Heart left ventricle (tissue), 16 donors: ENCODE data around the gene PIM2. TPM values are rescaled to one million over a fixed set of nuclear protein-coding genes. Genes with fewer than 3 reads are reported as not detected.
A peak's percentile ranks its signal among the peaks of the same experiment; 100 is the strongest.

Source experiments
- ATAC-seq, 4 donors: fragments of 200-7000 bp; cut with Tn5 transposase; one replicate each; pipeline ENCODE4 v1.9.1; 2020 to 2022; ENCODE audit warnings: moderate library complexity in 4 of 4, mild to moderate bottlenecking in 3 of 4, moderate number of reproducible peaks in 1 of 4
- DNase-seq, 5 donors: peaks; one replicate each; pipeline ENCODE4 v3.0.0-alpha.2; 2020
- H3K27ac ChIP-seq, 12 donors: fragments of 200-600 bp; sonication (generic) in 4 of 12; one replicate each; pipeline versions ENCODE4 v1.5.0 to v1.8.0; 2016 to 2022; ENCODE audit warnings: mild to moderate bottlenecking in 2 of 12
- H3K27me3 ChIP-seq, 9 donors: fragments of 200-600 bp; sonication (generic) in 2 of 9; one replicate each; pipeline versions ENCODE4 v1.5.1 to v1.8.0; 2016 to 2022; ENCODE audit warnings: mild to moderate bottlenecking in 3 of 9
- H3K36me3 ChIP-seq, 9 donors: fragments of 200-600 bp; sonication (generic) in 2 of 9; one replicate each; pipeline versions ENCODE4 v1.5.0 to v1.8.0; 2018 to 2022; ENCODE audit warnings: mild to moderate bottlenecking in 2 of 9
- H3K4me1 ChIP-seq, 12 donors: fragments of 200-600 bp; sonication (generic) in 4 of 12; one replicate each; pipeline versions ENCODE4 v1.5.0 to v1.8.0; 2016 to 2022; ENCODE audit warnings: mild to moderate bottlenecking in 3 of 12
- H3K4me3 ChIP-seq, 12 donors: fragments of 200-600 bp; sonication (generic) in 4 of 12; one replicate each; pipeline versions ENCODE4 v1.5.0 to v1.8.0; 2017 to 2022; ENCODE audit warnings: mild to moderate bottlenecking in 9 of 12, moderate library complexity in 4 of 12
- H3K9me3 ChIP-seq, 12 donors: fragments of 200-600 bp; sonication (generic) in 4 of 12; one replicate each; pipeline versions ENCODE4 v1.5.0 to v1.8.0; 2016 to 2022; ENCODE audit warnings: mild to moderate bottlenecking in 1 of 12
- POLR2A ChIP-seq, 2 donors: fragments of 450-650 bp; IDR thresholded peaks; one replicate each; pipeline ENCODE4 v1.6.1; 2017; ENCODE audit warnings: antibody characterized with exemption in 2 of 2, mild to moderate bottlenecking in 2 of 2, moderate library complexity in 2 of 2
- WGBS, 4 donors: extraction: QIAGEN DNeasy Blood & Tissue Kit in 2 of 4; methylation state at CpG; one replicate each; pipeline versions ENCODE4 v1.1.5 to v1.1.7; 2013 to 2018; 5-methylcytosine and 5-hydroxymethylcytosine counted together
- intact Hi-C, 10 donors: fragments of 100-400 bp; cut with DNase I; formaldehyde crosslinking; loops; one replicate each; pipeline versions ENCODE4 v1.11.1 to v1.14.2; 2022
- polyA plus RNA-seq, 2 donors: library from polyadenylated mRNA; stranded (reverse); fragments of 200-250 nt; gene quantifications; one replicate each; pipeline ENCODE4 v1.2.3, GENCODE V29; 2013
- total RNA-seq, 9 donors: library from RNA; depleted of rRNA in 2 of 9; stranded (reverse); fragments of >200 nt in 2 of 9; fragmentation: NEBNext Ultra II Directional in 3 of 9; extraction: Animal tissue kit (Norgen Biotek cat#: 25700) in 3 of 9; gene quantifications; one replicate each; pipeline versions ENCODE4 v1.1.0 to v1.2.4, GENCODE V29; 2016 to 2023
- TF ChIP-seq, protein P1 (sequence below), 12 donors: fragments of 200-600 bp; sonication (generic) in 4 of 12; IDR thresholded peaks; one replicate each; pipeline versions ENCODE4 v1.5.0 to v1.8.0; 2018 to 2022; ENCODE audit warnings: antibody characterized with exemption in 12 of 12, mild to moderate bottlenecking in 5 of 12
- donor health status: ischemic (EF 13 %, LVEDD 7.1; RV severe dilation, severe dysfunction).
- donor health status: healthy with polysubstance abuse.
- donor health status: DM: no; HTN: yes; CAD: no.
- donor health status: DM: no; HTN: no; CAD: no.
- donor health status: ischemic (EF 25% LVEDD 6.9; RV normal size, moderate dysfunction).
- donor health status: ischemic (EF 25% LVEDD 5.7; RV mildly dilated, moderate dysfunction).
- donor health status: healthy.
- donor health status: DM: yes; HTN: yes; CAD: no.
- donor health status: ischemic (EF 35%, LVEDD 5.7; RV mildly dilated, moderate dysfunction).
- donor health status: nonischemic (EF 11% LVEDD 7.7; RV severe dilation, severe dysfunction).
- donor health status: DM: yes; HTN: yes; CAD: no.
- donor health status: PGD.
- donor health status: ischemic (EF 29% LVEDD 5.4; RV normal size, mild dysfunction).
- donor health status: nonischemic (EF 23%, LVEDD 6.1; RV moderate dilation, normal function).

Gene PIM2
- total and polyA plus RNA-seq, 11 donors: 2.0 to 13.3 (median 3.5) TPM

DNA sequence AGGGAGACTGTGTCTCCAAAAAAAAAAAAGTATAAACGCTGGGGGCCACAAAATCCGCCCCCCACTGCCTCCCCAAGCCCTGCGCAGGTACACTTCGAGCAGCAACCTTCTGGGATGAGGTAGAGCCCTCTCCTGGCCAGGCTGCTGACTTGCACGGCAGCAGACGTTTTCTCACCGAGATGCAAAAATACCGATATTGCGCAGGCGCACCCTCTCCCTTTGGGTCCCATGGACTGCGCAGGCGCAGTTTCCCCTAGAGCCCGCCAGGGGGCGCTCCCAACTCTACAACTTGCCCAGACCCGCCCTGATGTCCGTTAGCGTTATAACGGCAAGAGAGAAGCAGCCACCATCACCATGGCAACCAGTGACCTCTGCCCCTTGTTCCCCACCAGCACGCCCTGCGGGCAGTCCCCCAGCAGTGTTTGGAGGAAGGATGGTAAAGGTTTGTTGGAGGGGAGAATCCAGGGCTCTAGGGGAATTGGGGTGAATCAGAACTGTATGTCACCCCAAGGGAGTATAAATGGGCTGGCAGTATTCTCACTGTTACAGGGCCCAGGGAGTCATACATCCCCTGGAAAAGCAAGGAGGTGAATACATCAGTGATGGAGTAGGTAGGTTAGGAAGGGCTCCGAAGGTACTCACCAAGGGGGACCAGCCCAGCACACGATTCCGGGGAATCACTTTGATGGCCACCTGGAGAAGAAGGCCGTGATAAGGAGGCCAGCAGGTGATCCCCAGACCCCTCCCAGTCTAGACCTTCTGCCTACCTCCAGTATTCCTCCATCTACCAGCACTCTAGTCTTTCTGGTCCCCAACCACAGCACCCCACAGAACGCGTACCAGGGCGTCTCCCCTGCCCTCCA lies 1.5 kb downstream of the PIM2 start:
- H3K4me3 ChIP-seq: peak overlapping the region in 7 of 12 donors; percentile 15 to 74 (median 33)
- H3K36me3 ChIP-seq: peaks cover 0 to 20% (median under 1%) of the 10 kb centered on the region in 9 donors
- intact Hi-C loops: loop anchor here in 3 of 10 donors (2.0 to 10.0 kb wide), 4 partner anchors 19 to 243 kb away; partner anchors contain the start of genes HDAC6 (in 1 of the 3) and TFE3 (in 1 of the 3)
- peak overlapping the region in 2 of 12 donors; percentile 52 to 85 for H3K27ac ChIP-seq
- no peaks in the 10 kb centered on the region for H3K9me3 ChIP-seq
- TF ChIP-seq, protein P1, sequence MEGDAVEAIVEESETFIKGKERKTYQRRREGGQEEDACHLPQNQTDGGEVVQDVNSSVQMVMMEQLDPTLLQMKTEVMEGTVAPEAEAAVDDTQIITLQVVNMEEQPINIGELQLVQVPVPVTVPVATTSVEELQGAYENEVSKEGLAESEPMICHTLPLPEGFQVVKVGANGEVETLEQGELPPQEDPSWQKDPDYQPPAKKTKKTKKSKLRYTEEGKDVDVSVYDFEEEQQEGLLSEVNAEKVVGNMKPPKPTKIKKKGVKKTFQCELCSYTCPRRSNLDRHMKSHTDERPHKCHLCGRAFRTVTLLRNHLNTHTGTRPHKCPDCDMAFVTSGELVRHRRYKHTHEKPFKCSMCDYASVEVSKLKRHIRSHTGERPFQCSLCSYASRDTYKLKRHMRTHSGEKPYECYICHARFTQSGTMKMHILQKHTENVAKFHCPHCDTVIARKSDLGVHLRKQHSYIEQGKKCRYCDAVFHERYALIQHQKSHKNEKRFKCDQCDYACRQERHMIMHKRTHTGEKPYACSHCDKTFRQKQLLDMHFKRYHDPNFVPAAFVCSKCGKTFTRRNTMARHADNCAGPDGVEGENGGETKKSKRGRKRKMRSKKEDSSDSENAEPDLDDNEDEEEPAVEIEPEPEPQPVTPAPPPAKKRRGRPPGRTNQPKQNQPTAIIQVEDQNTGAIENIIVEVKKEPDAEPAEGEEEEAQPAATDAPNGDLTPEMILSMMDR (IDR thresholded peaks at IDR 0.05): peak; percentile 81 to 96 (median 93)
- TF ChIP-seq POLR2A (IDR thresholded peaks at IDR 0.05): no peak
- DNase-seq: peak; percentile 85 to 92 (median 86)
- H3K27me3 ChIP-seq: no peaks in the 10 kb centered on the region
- 23 to 63% (median 35%) methylated on average over 15 to 27 of the region's 27 CpGs for WGBS, 4 donors
- ATAC-seq: peak; percentile 55 to 79 (median 76)
- H3K4me1 ChIP-seq: peaks cover 0 to 18% (median 2%) of the 10 kb centered on the region in 12 donors

DNA sequence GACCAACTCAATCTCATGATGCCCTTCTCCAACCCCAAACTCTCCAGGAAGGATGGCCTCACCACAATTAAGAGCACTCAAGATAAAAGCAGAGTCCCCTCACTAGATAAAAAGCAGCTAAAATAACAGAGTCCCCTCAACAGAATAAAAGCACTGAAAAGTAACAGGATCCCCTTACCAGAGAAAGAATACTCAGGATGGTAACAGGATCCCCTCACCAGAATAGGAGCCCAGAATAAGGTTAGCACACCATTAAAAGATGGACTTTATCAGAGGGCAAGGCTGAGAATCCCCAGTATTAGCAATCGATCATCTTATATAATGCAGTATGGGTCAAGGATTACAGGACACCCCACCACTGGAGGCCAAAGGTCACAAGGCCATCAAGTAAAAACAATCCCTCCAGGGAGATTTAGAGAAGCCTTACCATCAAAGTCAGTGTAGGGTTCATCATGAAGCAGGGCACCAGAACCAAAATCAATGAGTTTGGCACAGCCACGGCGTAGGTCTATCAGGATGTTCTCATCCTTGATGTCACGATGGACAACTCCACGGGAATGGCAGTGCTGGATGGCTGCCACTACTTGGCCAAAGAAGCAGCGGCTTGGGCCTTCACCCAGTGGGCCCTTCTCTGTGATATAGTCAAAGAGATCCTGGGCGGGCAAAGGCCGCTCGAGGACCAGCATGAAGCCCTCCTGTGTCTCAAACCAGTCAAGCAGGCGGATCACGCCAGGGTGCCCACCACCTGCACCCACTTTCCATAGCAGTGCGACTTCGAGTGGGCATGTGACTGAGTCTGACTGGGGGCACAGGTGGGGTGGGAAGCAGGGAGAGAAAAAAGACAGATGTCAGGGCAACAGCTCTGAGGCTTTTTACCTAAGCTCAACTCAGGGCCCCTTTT lies 4.0 kb downstream of the PIM2 start:
- ATAC-seq: no peak
- H3K9me3 ChIP-seq: peaks cover 0 to 7% (median 0%) of the 10 kb centered on the region in 12 donors
- WGBS, 4 donors: 88 to 92% (median 90%) methylated on average over 8 to 13 of the region's 13 CpGs
- TF ChIP-seq POLR2A (IDR thresholded peaks at IDR 0.05): no peak
- TF ChIP-seq, protein P1 (IDR thresholded peaks at IDR 0.05): no peak
- H3K27ac ChIP-seq: no peak overlapping the region
- H3K4me1 ChIP-seq: peaks cover 0 to 27% (median 5%) of the 10 kb centered on the region in 12 donors
- DNase-seq: no peak
- peak overlapping the region in 1 of 12 donors; percentile 8 for H3K4me3 ChIP-seq
- peaks cover 0 to 17% (median 0%) of the 10 kb centered on the region in 9 donors for H3K36me3 ChIP-seq
- intact Hi-C loops: loop anchor here in 2 of 10 donors (5.0 to 10.0 kb wide), 3 partner anchors 110 to 240 kb away; partner anchors contain the start of genes HDAC6 (in 1 of the 2) and TFE3 (in 1 of the 2)
- H3K27me3 ChIP-seq: no peaks in the 10 kb centered on the region

DNA sequence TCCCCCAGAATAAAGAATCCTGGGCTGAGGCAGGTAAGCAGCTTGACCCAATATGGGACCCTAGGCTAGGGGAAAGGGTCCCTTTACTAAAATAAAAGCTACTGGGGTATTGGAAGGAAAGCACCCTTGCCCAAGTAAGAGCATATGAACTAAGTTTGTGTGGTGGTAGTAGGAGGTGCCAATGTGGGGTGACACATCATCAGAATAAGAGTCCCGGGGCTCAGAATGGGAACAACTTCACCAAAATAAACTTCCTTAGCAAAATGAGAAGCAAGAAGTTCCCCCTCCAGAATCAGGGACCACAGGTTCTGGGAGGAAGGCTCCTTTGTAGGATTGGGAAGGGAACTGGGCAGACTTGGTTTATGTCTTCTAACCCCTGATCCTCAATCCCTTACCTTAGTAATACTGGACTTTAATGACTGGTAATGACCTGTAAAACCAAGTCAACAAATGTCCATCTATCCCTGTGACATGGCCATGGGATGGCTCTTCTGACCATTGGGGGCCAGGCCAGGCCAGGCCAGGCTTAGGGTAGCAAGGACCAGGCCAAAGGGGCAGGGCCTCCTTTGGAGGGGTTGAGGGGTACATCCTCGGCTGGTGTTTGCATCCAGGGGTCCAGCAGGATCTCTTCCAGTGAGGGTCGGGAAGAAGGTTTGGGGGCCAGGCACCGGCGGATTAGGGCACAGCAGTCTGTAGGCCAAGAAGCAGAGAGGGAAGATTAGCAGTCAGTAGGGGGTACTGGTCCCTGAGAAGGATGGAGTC lies 5.0 kb downstream of the PIM2 start:
- H3K9me3 ChIP-seq: peaks cover 0 to 7% (median 0%) of the 10 kb centered on the region in 12 donors
- no peaks in the 10 kb centered on the region for H3K27me3 ChIP-seq
- intact Hi-C loops: loop anchor here in 1 of 10 donors (10.0 kb wide), 2 partner anchors 109 to 239 kb away; partner anchors contain the start of gene HDAC6
- ATAC-seq: no peak
- H3K4me1 ChIP-seq: peaks cover 0 to 27% (median 5%) of the 10 kb centered on the region in 12 donors
- no peak for TF ChIP-seq POLR2A (IDR thresholded peaks at IDR 0.05)
- TF ChIP-seq, protein P1 (IDR thresholded peaks at IDR 0.05): no peak
- H3K36me3 ChIP-seq: peaks cover 0 to 21% (median 0%) of the 10 kb centered on the region in 9 donors
- H3K4me3 ChIP-seq: no peak overlapping the region
- 88 to 93% (median 90%) methylated on average over 5 of the region's 5 CpGs for WGBS, 4 donors
- no peak overlapping the region for H3K27ac ChIP-seq
- DNase-seq: no peak
